Stimulated activated CD4-positive, alpha-beta T cell treated with anti-CD3 and anti-CD28 coated beads, Interleukin-4, amount 100 ng/mL, for 4 hours (primary cell): ENCODE data around the gene NNAT.
A peak's percentile ranks its signal among the peaks of the same experiment; 100 is the strongest.
"Not testable (repeated sequence)": the region's sequence is repeated elsewhere in the genome, so short reads cannot be mapped to it uniquely, and the experiment has no call there.

Experiments
- DNase-seq, 2 experiments: peaks; one replicate each; pipeline ENCODE4 v3.0.0-alpha.2; 2020

Gene NNAT

DNA sequence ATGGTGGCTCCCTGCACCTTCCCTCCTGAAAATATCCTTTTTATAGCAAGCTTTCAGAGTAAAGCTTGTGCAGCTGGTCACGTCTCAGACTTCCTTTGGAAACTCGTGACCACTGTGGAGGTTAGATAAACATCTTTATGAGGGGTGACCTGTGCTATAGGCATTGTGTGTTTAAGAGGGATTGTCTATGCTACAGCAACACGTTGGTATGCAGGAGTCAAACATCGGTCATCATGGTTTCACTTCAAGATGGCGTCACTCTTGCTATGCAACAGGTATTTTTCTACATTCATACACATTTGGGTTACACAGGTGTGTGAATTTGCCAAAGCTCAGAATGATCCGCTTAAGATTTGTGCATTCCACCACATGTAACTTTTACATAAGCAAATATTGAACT is 21.2 kb downstream of the NNAT start:
- no peak for DNase-seq

DNA sequence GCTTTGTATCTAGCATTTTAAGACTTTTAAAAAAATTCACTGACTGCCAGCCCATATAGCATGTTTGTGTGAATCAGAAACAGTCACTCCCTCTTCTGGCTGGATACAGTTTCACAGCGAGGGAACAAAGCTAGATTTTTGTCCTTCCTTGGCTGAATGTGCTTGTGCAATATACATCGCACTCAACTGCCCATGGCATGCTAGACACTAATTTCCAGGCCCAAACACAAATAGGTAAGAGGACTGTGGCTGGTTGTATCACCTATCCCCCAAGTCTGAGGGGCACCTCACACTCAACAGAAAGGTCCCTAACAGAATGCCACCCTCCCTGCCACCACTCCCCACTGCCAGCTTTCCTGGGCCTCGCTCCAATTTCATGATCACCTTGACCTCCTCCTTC is 22.8 kb downstream of the NNAT start:
- no peak for DNase-seq

DNA sequence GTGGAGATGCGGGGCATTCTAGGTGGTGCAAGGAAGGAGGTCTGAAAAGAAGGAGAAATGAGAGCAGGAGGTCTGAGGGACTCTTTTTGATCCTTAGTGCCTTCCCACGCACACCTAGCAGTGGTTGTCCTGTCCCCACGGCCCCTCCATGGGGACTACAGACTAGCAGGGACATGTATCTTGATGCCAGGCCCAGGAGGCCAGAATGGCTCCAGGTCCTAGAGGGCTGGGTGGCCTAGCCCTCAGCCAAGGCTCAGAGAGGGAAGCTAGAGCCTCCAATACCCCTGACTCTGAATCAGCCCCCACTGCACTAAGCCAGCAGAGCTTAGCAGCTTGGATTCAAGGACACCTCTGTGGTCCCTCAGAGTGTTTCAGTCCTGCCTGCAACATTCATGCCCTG is 23.3 kb downstream of the NNAT start:
- no peak for DNase-seq

DNA sequence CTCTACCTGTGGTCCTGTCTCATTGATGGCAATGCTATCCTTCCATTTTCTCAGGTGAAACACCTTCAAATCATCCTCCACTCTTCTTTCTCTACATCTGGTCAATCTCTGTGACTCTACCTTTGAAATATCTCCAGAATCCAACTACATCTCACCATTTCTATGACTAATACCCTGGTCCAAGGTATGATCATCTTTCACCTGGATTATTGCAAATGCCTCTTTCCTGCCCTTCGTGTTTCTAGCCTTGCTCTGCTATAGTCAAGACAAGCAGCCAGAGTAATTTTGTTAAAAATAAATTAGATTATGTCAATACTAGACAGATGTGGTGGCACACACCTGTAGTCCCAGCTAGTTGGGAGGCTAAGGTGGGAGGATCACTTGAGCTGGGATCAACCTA is 24.5 kb downstream of the NNAT start:
- DNase-seq, result no peak

DNA sequence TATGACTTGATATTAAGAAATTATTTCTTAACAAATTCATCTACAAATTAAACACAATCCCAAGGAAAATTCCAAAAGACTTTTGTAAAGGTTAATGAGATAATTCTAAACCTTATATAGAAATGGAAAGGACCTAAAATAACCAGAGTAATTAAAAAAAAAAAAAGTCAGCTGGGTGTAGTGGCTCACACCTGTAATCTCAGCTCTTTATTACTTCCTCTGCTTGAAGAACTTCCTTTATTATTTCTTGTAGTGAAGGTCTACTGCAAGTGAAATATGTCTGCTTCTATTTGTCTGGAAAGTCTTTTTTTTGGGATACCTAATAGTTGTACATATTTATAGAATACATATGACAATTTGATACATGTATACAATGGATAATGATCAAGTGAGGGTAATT is 26.9 kb downstream of the NNAT start:
- DNase-seq, result no peak

DNA sequence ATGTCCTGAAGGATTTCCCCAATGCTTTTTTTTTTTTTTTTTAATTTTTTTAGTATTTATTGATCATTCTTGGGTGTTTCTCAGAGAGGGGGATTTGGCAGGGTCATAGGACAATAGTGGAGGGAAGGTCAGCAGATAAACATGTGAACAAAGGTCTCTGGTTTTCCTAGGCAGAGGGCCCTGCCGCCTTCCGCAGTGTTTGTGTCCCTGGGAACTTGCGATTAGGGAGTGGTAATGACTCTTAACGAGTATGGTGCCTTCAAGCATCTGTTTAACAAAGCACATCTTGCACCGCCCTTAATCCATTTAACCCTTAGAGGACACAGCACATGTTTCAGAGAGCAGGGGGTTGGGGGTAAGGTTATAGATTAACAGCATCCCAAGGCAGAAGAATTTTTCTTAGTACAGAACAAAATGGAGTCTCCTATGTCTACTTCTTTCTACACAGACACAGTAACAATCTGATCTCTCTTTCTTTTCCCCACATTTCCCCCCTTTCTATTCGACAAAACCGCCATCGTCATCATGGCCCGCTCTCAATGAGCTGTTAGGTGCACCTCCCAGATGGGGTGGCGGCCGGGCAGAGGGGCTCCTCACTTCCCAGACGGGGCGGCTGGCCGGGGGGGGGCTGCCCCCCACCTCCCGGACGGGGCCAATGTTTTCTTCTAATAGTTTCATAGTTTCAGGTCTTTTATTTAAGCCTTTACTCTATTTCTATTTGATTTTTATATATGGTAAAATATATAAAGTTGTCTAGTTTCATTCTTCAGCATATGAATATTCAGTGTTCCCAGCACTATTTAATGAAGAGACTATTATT is 29.3 kb downstream of the NNAT start:
- not testable (repeated sequence) for DNase-seq

DNA sequence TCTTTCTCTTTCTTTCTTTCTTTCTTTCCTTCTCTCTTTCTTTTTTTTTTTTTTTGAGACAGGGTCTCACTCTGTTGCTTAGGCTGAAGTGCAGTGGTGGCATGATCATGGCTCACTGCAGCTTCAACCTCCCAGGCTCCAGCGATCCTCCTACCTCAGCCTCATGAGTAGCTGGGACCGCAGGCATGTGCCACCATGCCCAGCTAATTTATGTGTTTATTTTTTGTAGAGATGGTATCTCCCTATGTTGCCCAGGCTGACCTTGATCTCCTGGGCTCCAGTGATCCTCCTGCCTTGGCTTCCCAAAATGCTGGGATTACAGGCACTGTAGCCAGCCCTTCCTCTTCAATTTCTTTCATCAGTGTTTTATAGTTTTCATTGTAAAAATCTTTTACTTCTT is 30.6 kb downstream of the NNAT start:
- not testable (repeated sequence) for DNase-seq

DNA sequence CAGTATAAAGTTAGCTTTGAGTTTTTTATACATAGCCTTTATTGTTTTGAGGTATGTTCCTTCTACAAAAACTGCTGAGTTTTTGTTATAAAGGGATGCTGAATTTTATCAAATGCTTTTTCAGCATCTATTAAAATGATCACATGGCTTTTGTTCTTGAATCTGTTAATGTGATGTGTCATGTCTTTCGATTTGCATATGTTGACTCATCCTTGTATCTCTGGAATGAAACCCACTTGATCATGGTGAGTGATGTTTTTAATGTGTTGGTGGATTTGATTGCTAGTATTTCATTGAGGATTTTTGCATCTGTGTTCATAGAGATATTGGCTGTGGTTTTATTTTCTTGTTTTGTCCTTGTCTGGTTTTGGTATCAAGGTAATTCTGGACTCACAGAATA is 31.4 kb downstream of the NNAT start:
- no peak for DNase-seq

DNA sequence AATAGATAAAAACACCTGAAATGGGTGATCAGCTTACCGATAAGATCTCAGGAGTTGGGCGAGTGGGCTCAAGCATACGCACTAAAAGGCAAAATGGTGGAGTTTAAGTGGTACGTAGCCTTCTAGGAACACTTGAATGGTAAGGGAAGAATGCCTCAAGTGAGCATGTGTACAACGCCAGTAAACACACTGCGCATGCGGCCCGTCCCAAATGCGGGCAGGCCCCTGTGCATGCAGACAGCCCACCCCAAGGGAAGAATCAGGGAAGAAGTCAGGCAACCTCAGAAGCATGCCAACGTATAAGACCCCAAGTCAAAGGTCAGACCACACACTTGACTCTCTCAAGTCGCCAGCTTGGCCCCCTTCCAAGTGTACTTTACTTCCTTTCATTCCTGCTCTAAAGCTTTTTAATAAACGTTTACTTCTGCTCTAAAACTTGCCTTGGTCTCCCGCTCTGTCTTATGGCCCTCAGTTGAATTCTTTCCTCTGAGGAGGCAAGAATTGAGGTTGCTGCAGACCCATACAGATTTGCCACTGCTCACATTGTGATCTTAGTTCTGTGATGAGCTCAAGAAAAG is 33.8 kb downstream of the NNAT start:
- not testable (repeated sequence) for DNase-seq

DNA sequence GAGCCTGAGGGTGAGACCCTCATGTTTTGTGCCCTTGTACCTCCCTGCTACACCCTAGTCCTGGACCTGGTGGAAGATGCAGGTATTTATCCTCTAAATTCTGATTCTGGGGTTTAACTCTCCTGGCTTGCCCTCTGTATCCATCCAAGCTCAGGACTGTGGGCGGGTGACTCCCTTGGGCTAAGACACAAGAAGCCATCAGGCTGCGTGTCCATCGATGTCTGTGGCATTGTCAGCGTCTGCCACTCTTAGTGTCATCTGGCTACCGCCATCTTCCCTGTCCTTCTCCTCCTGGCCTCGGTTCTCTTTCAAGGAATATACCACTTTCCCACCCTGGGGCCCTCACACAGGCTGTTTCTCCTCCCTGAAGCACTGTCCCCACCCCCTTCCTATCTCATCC is 35.5 kb downstream of the NNAT start:
- no peak for DNase-seq

DNA sequence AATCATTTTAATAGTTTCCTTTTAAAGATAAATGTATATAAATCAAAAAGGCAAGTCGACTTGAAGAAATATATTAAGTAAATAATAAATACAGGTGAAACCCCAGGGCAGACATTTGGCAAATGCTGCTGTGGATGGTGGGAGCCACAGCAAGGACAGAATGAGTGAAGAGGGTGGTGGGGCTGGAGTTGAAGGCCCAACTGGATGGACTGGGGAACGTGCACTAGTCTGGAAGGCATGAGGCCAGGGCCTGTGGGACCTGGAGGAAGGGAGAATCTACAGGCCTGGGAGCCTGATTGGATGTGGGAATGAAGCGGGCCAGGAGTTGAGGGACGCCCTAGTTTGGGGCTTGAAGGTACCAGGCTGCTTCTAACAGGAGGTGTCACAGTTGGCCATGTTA is 37.3 kb downstream of the NNAT start:
- no peak for DNase-seq

DNA sequence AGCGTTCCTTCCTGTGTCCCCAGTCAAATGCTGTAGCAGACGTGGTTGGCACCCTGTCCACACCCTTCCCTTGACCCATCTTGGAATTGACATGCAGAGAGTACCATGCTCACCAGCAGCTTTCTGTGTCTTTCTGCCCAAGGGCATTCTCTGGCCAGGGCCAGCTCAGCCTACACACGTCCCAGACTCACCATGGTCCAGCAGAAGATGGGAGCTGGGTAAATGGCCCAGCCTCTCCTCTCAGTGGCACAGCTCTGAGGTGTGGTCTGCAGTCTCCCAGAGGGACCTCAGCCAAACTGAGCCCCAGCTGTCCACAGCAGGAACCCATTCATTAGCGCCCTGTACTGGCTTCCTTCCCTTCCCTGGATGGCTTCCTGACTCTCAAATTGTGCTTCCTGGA is 37.7 kb downstream of the NNAT start:
- DNase-seq, result no peak

DNA sequence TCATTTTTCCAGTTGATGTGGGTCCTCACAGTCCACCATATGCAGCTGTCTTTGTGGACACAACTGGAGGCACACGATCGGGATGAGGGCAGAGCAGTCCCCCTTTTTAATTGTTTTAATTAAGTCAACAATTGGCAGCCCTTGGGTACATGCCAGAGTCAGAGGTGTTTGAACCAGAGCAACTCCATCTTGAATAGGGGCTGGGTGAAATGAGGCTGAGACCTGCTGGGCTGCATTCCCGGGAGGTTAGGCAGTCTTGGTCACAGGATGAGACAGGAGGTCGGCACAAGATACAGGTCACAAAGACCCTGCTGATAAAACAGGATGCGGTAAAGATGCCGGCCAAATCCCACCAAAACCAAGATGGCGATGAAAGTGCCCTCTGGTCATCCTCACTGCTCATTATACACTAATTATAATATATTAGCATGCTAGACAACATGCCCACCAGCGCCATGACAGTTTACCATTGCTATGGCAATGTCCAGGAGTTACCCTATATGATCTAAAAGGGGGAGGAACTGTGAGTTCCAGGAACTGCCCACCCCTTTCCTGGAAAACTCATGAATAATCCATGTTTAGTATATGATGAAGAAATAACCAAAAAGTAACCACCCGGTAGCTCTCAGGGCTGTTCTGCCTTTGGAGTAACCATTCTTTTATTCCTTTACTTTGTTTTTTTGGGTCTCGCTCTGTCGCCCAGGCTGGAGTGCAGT is 38.4 kb downstream of the NNAT start:
- no peak for DNase-seq

DNA sequence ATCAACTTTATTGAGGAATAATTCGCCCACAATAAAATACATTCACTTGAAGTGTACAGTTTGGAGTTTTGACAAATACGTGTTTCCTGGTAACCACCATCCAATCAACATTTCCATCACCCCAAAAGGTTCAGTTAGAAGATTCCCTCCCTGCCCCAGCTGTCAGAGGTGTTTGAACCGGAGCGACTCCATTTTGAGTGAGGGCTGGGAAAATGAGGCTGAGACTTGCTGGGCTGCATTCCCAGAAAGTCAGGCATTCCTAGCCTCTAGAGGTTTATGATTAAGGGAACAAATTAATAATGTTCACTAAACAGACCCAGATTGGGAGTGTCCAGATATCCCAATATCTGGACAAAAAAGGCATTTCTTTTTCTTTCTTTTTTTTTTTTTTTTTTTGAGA is 39.6 kb downstream of the NNAT start:
- DNase-seq, result no peak

DNA sequence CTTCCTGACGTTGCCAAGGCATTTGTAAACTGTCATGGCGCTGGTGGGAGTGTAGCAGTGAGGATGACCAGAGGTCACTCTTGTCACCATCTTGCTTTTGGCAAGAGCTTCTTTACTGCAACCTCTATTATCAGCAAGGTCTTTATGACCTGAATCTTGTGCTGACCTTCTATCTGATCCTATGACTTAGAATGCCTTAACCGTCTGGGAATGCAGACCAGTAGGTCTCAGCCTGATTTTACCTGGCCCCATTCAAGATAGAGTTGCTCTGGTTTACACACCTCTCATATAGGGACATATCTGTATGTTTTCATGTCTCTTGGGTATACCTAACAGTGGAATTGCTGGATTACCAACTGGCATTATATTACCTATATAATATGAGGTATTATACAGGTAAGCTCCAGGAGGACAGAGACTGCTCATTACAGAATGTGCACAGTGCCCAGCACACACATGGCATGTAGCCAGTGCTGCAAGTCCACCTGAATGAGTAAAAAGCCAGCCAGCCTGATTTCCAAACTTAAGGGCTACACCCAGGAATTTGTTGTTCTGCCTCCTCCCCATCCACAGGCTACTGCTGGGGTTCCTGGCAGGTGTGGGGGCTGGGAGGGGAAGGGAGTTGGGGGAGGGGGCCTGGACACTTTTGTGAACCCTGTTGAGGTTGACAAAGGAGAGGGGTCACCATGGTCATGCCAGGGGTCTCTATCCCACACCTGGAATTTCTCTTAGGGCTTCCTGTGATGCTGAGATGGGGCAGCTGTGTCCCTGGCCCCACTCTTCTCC is 41.8 kb downstream of the NNAT start:
- no peak for DNase-seq

DNA sequence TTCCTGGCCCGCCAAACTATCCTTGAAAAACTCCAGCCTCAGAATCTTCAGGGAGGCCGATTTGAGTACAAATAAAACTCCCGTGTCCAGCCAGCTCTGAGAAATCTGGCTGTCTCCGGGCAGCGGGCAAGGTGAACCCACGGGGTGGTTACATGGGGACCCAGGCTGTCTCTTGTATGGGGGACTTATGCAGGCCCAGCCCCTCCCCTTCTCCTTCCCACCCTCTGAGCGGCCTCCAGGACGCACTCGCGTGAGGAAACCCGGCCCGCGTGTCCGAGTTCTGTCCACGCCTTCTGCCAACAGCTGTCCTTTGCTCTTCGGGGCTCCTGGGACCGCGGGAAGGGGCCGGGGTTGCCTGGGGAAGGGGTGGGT is 43.0 kb downstream of the NNAT start:
- DNase-seq, result no peak

DNA sequence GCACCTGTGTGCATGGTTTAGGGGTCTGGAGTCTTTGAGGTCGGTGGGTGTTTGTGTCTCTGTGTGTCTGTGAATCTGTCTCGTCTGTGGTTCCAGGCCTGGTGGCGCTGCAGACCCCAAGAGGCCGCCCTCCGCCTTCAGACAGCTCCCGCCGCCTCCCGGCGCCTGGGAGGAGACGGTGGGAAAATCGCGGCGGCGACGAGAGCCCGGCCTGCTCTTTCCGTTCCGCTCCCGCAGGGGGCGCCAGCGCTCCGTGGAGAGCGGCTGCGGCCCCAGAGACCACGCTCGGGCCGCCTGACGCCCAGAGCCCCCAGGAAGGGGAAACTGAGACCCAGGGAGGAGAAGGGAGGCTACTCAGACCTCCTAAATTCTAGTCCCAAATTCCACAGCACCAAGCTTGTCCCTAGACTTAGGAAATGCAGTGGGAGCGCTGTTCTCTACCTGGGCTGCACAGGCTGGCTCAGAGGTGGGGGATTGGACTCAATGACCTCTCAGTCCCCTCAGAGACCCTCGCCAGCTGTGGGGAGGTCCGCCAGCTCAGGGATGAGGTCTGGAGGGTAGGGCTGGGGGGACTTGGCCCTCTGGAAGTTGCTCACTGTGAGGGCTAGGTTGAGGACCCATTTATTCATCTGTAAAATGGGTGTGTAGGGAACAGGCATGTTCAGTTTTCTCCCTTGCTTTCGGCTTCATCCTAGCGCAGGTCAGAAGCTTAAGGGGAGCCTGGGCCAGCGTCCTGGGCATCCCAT is 43.5 kb downstream of the NNAT start:
- peak in 1 of 2 experiments; percentile 45 for DNase-seq

DNA sequence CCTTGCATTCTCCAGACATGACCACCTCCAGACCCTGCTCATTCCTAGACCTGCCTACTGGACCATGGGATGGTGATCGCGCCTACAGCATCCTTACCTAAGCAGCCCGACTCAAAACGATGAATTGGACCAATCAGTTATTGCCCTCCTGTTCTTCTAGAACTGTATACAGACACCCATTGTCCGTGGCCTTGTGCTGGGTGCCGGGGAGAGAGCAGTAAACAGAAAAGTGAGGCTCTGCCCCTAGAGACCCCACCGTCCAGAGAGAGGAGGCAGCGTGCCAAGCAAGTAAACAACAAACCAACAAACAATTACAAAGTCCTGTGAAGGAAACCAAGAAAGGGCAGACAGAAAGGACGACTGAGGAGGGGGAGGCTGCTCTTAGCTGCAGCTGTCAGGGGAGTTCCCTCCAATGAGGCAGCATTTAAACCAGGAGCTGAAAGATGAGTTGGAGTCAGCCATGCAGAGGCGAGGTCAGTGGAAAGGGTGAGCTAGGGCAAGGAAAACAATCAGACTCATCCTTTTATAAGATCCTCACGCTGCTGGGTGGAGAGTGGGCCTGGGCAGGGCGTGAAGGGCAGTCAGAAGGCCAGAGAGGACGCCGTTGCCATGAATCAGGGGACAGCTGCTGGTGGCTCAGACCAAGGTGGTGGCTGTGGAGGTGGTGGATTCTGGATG is 44.2 kb downstream of the NNAT start:
- no peak for DNase-seq

DNA sequence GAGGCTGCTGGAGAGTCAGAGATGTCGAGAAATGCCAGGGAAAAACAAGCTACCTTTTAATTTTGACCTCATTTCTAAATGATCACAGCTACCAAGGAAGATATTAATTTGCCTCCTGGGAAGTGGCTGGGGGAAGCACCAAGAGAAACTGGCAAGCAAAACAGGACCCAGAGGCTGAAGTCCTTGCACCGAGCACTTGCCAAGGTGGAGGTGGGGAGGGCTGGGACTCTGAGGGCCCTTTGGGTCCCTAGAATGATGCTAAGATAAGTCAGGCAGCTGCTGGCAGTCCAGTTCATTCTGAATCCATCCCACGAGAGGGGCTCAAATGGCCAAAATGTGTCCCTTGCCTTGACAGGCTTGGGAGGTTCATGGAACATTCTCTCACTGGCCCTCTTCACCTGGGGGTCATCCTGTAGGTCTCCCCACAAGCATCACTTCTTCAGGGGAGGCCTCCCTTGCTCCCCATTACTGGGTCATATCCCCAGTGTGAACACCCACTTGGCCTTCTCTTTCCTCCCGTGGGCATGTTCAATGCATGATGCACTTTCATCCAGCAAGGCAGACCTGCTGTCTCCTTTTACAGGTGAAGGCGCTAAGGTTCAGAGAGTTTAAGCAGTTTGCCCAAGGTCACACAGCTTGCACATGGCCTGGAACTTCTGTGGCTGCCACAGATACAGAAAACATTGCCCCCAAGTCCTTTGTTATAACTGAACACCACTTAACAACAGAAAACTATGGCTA is 45.7 kb downstream of the NNAT start:
- no peak for DNase-seq

DNA sequence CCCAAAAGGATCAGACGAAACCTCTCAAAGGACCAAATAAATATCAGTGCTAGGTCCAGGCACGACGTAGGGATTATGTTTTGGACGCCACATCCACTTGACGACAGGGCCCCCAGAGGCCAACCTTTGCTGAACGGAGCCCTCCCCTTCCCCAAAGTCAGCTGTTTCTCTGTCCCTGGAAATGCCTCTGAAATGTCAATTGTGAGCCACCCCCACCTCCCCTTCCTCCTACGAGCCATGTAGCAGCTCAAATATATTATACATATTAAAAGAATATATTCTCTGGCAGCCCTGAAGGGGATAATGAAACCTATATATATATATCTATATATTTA is 46.2 kb downstream of the NNAT start:
- no peak for DNase-seq
